Breast epithelium (tissue), 4 donors: ENCODE results near the gene SCT. TPM values are rescaled to one million over a fixed set of nuclear protein-coding genes. Genes with fewer than 3 reads are reported as not detected.

Experiments used
- DNase-seq, 2 donors: peaks; one replicate each; pipeline ENCODE4 v3.0.0-alpha.2; 2019; ENCODE audit warnings: low spot score in 2 of 2
- H3K27ac ChIP-seq, 2 donors: fragments of 200-600 bp; sonication (generic) in 1 of 2; one replicate each; pipeline ENCODE4 v1.5.1; 2016 to 2019; ENCODE audit warnings: mild to moderate bottlenecking in 1 of 2
- H3K27me3 ChIP-seq, 2 donors: fragments of 200-600 bp; sonication (generic) in 1 of 2; one replicate each; pipeline versions ENCODE4 v1.5.1 to v1.6.0; 2017 to 2019; ENCODE audit warnings: control low read depth in 1 of 2, mild to moderate bottlenecking in 1 of 2
- H3K36me3 ChIP-seq: fragments of 200-600 bp; one replicate; pipeline ENCODE4 v1.5.1; 2019
- H3K4me1 ChIP-seq, 2 donors: fragments of 200-600 bp; sonication (generic); one replicate each; pipeline ENCODE4 v1.5.1; 2016 to 2019; ENCODE audit warnings: control low read depth in 1 of 2
- H3K4me3 ChIP-seq, 3 donors: fragments of 200-600 bp; sonication (generic); 1 replicate in 2 of 3; 2 replicates in 1 of 3; pipeline ENCODE4 v1.5.1; 2016 to 2019; ENCODE audit warnings: mild to moderate bottlenecking in 3 of 3, moderate library complexity in 2 of 3
- H3K9me3 ChIP-seq, 2 donors: fragments of 200-600 bp; sonication (generic) in 1 of 2; one replicate each; pipeline ENCODE4 v1.5.1; 2016 to 2019; ENCODE audit warnings: control low read depth in 1 of 2
- POLR2A ChIP-seq: fragments of 450-650 bp; IDR thresholded peaks from one replicate; pipeline ENCODE4 v1.6.1; 2016; ENCODE audit warnings: antibody characterized with exemption, mild to moderate bottlenecking, moderate library complexity
- POLR2AphosphoS5 ChIP-seq, 3 donors: sonication (generic); formaldehyde crosslinking; IDR thresholded peaks; one replicate each; pipeline ENCODE4 v1.6.1; 2017; ENCODE audit warnings: antibody characterized with exemption in 3 of 3
- intact Hi-C: fragments of 100-400 bp; cut with DNase I; formaldehyde crosslinking; loops from one replicate; pipeline ENCODE4 v1.15.1; 2023; ENCODE audit warnings: low total_unique reads
- total RNA-seq, 3 donors: library from RNA; depleted of rRNA; stranded (reverse); fragments of >200 nt; gene quantifications; one replicate each; pipeline ENCODE4 v1.1.0, GENCODE V29; 2016
- TF ChIP-seq, protein P1 (sequence below), 3 donors: fragments of 450-650 bp; IDR thresholded peaks; one replicate each; pipeline ENCODE4 v1.5.1; 2016 to 2017; ENCODE audit warnings: antibody characterized with exemption in 3 of 3, mild to moderate bottlenecking in 3 of 3, moderate library complexity in 3 of 3

Gene SCT
- total RNA-seq, 3 donors from 2014 or later, result not detected

DNA sequence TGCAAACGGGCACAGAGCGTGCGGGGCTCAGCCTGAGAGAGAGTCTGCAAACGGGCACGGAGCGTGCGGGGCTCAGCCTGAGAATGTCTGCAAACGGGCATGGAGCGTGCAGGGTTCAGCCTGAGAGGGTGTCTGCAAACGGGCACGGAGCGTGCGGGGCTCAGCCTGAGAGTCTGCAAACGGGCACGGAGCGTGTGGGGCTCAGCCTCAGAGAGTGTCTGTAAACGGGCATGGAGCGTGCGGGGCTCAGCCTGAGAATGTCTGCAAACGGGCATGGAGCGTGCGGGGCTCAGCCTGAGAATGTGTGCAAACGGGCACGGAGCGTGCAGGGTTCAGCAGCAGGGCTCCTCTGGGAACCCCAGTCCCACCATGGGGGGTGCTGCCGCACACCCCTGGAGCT lies 37.2 kb downstream of the SCT start:
- Histone ChIP-seq H3K27me3 (no peaks in the 10 kb centered on the region), H3K27ac (no peak overlapping the region), H3K36me3 (peaks cover 7% of the 10 kb centered on the region), H3K4me1 (no peaks in the 10 kb centered on the region), H3K4me3 (no peak overlapping the region), H3K9me3 (no peaks in the 10 kb centered on the region)
- TF ChIP-seq, protein P1, sequence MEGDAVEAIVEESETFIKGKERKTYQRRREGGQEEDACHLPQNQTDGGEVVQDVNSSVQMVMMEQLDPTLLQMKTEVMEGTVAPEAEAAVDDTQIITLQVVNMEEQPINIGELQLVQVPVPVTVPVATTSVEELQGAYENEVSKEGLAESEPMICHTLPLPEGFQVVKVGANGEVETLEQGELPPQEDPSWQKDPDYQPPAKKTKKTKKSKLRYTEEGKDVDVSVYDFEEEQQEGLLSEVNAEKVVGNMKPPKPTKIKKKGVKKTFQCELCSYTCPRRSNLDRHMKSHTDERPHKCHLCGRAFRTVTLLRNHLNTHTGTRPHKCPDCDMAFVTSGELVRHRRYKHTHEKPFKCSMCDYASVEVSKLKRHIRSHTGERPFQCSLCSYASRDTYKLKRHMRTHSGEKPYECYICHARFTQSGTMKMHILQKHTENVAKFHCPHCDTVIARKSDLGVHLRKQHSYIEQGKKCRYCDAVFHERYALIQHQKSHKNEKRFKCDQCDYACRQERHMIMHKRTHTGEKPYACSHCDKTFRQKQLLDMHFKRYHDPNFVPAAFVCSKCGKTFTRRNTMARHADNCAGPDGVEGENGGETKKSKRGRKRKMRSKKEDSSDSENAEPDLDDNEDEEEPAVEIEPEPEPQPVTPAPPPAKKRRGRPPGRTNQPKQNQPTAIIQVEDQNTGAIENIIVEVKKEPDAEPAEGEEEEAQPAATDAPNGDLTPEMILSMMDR (IDR thresholded peaks at IDR 0.05), result no peak
- TF ChIP-seq POLR2A (no peak), POLR2AphosphoS5 (IDR thresholded peaks at IDR 0.05) (no peak)
- no peak for DNase-seq
- intact Hi-C loops, result no loop called here

- H3K27ac ChIP-seq, result no peak overlapping the region
- peaks cover 7% of the 10 kb centered on the region for H3K36me3 ChIP-seq
- TF ChIP-seq POLR2AphosphoS5 (IDR thresholded peaks at IDR 0.05), result no peak
- TF ChIP-seq, protein P1 (IDR thresholded peaks at IDR 0.05), result no peak
- no peak for TF ChIP-seq POLR2A
- no peak for DNase-seq
- H3K4me3 ChIP-seq, result no peak overlapping the region
- intact Hi-C loops, result no loop called here
- H3K9me3 ChIP-seq, result no peaks in the 10 kb centered on the region
- H3K27me3 ChIP-seq, result no peaks in the 10 kb centered on the region
- H3K4me1 ChIP-seq, result no peaks in the 10 kb centered on the region
These were observed 39.0 kb downstream of the SCT start for GRCh38 chr11:587978-588380.

DNA sequence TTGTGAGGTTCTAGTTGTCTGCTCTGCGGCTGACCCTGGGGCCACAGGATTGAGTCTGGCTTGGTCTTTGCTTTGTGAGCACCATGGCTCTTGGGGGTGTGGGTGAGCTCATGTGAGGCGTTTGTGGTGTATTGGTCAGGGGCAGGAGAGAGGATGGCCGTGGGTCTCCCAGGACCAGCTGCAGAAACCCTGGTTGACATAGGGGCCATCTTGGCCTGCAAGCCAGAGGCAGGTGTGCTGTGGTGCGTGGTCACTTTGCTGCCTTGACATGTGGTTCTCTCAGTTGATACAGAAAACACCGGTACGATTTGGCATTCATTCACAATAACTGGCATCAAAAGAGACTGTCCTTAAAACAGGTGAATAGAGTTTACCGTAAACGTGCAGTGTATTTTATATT lies 39.4 kb downstream of the SCT start:
- no peak for TF ChIP-seq POLR2AphosphoS5 (IDR thresholded peaks at IDR 0.05)
- H3K36me3 ChIP-seq, result peaks cover 7% of the 10 kb centered on the region
- no peak overlapping the region for H3K27ac ChIP-seq
- no peaks in the 10 kb centered on the region for H3K4me1 ChIP-seq
- intact Hi-C loops, result no loop called here
- no peak overlapping the region for H3K4me3 ChIP-seq
- no peak for DNase-seq
- no peaks in the 10 kb centered on the region for H3K27me3 ChIP-seq
- no peaks in the 10 kb centered on the region for H3K9me3 ChIP-seq

GRCh38 chr11:586376-587316 lies 40.3 kb downstream of the SCT start:
- H3K27me3 ChIP-seq, result no peaks in the 10 kb centered on the region
- DNase-seq, result no peak
- no peaks in the 10 kb centered on the region for H3K4me1 ChIP-seq
- TF ChIP-seq, protein P1 (IDR thresholded peaks at IDR 0.05), result no peak
- no peak for TF ChIP-seq POLR2A
- TF ChIP-seq POLR2AphosphoS5 (IDR thresholded peaks at IDR 0.05), result no peak
- intact Hi-C loops, result no loop called here
- no peak overlapping the region for H3K27ac ChIP-seq
- H3K36me3 ChIP-seq, result peaks cover 3% of the 10 kb centered on the region
- no peak overlapping the region for H3K4me3 ChIP-seq
- H3K9me3 ChIP-seq, result no peaks in the 10 kb centered on the region

GRCh38 chr11:584287-584686 lies 42.7 kb downstream of the SCT start:
- Histone ChIP-seq H3K27ac (no peak overlapping the region), H3K9me3 (no peaks in the 10 kb centered on the region), H3K4me3 (no peak overlapping the region), H3K4me1 (peaks cover 0 to 6% of the 10 kb centered on the region in 2 donors), H3K27me3 (no peaks in the 10 kb centered on the region), H3K36me3 (peaks cover 3% of the 10 kb centered on the region)
- no peak for DNase-seq
- intact Hi-C loops, result no loop called here
- TF ChIP-seq POLR2A, result no peak
- TF ChIP-seq, protein P1 (IDR thresholded peaks at IDR 0.05), result no peak
- no peak for TF ChIP-seq POLR2AphosphoS5 (IDR thresholded peaks at IDR 0.05)
